ENCODE data around the gene RER1.

DNA sequence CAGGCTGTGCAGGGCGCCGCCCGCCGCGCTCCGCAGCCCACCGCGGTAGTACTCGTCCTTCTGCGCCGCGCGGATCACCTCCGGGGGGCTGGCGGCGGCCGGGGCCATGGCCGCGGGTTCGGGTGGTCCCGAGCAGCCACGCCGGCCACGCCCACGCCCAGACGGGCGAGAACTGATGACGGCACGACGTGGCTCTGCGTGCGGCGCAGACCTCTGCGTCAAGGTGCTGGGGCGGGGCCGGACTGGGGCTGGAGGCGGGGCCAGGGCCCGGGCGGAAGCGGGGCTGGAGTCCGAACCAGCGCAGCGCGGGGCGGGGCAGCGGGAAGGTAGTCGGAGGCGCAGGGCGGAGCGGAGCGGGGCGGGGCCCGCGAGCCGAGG, 20.7 kb downstream of the RER1 start, which contains the start of gene PEX10:
- peak in 1 of 2 donors; percentile 61 for TF ChIP-seq POLR2AphosphoS5 (IDR thresholded peaks at IDR 0.05; ENCODE audit: insufficient read depth in 1 of 2, low read depth in 1 of 2)
- TF ChIP-seq, protein P1, sequence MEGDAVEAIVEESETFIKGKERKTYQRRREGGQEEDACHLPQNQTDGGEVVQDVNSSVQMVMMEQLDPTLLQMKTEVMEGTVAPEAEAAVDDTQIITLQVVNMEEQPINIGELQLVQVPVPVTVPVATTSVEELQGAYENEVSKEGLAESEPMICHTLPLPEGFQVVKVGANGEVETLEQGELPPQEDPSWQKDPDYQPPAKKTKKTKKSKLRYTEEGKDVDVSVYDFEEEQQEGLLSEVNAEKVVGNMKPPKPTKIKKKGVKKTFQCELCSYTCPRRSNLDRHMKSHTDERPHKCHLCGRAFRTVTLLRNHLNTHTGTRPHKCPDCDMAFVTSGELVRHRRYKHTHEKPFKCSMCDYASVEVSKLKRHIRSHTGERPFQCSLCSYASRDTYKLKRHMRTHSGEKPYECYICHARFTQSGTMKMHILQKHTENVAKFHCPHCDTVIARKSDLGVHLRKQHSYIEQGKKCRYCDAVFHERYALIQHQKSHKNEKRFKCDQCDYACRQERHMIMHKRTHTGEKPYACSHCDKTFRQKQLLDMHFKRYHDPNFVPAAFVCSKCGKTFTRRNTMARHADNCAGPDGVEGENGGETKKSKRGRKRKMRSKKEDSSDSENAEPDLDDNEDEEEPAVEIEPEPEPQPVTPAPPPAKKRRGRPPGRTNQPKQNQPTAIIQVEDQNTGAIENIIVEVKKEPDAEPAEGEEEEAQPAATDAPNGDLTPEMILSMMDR (IDR thresholded peaks at IDR 0.05): no peak

Measured in vagina (tissue), 2 donors.